ENCODE results near the gene SMNDC1. TPM values are rescaled to one million over a fixed set of nuclear protein-coding genes. Genes with fewer than 3 reads are reported as not detected.
"Not testable (repeated sequence)": the region's sequence is repeated elsewhere in the genome, so short reads cannot be mapped to it uniquely, and the experiment has no call there.

Gene SMNDC1
- polyA plus RNA-seq, 1 donor, result 33.6 TPM

DNA sequence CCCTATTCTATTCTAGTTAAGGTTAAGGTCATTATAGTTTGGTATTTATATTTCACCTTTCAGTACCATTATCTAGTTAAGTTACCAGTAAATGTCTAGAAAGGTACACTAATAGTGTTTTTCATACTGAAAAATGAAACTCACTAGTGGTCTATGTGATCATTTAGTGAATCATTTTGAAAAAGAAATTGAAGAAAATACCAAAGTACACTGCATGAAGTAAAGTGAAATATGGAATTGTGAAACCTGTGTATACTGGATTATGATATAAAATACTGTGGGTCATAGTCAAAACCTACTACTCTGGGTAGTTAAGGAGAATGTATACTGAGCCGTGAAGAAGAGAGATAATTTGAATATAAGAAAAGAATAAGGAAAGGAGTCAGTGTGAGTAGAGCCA lies 53.3 kb downstream of the SMNDC1 start:
- not testable (repeated sequence) for DNase-seq (ENCODE audit: low read depth)

DNA sequence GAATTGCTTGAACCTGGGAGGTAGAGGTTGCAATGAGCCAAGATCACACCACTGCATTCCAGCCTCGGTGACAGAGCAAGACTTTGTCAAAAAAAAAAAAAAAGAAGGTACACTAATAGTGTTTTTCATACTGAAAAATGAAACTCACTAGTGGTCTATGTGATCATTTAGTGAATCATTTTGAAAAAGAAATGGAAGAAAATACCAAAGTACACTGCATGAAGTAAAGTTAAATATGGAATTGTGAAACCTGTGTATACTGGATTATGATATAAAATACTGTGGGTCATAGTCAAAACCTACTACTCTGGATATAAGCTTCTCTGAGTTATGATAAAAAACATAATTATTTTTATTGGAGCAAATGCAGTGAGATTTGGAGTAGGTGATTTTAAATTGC lies 55.2 kb downstream of the SMNDC1 start:
- DNase-seq (ENCODE audit: low read depth), result not testable (repeated sequence)

DNA sequence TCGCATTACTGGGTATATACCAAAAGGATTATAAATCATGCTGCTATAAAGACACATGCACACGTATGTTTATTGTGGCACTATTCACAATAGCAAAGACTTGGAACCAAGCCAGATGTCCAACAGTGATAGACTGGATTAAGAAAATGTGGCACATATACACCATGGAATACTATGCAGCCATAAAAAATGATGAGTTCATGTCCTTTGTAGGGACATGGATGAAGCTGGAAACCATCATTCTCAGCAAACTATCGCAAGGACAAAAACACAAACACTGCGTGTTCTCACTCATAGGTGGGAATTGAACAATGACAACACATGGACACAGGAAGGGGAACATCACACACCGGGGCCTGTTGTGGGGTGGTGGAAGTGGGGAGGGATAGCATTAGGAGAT lies 56.9 kb downstream of the SMNDC1 start:
- not testable (repeated sequence) for DNase-seq (ENCODE audit: low read depth)

DNA sequence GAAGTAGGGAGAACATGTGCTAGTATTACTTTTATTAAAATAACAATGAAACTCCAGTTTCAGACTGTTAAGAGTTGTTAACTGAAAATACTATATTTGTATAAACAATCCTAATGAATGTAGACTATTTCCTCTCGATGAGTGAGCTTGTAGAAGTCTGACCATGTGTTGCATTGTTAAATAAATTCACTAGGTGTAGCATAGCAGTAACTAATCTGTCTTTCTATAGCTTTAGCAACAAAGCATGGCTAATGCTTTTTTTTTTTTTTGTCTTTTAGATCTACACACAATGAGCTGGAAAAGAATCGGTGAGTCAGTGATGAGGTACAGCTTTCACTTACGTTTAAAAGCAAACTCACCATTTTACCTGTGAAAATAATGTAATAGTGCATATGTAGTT lies 60.2 kb downstream of the SMNDC1 start:
- no peak for DNase-seq (ENCODE audit: low read depth)

DNA sequence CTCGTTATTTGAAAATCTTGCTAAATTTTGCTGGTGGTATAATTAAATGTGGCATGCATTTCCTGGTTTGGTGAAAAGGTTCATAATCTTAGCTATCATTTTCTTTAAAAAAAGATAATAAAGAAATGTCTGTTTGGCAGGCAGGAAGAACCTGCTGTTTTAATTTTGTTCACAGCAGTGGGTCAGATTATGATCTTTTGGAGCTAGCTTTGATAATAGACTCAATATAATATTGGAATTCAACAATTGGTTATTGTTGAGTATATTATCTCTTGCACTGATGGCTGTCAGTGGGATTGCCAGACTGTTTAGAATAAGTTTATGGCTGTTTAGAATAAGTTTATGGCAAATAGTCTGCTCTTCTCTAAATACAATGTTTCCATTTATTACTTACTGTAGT lies 62.2 kb downstream of the SMNDC1 start:
- no peak for DNase-seq (ENCODE audit: low read depth)

DNA sequence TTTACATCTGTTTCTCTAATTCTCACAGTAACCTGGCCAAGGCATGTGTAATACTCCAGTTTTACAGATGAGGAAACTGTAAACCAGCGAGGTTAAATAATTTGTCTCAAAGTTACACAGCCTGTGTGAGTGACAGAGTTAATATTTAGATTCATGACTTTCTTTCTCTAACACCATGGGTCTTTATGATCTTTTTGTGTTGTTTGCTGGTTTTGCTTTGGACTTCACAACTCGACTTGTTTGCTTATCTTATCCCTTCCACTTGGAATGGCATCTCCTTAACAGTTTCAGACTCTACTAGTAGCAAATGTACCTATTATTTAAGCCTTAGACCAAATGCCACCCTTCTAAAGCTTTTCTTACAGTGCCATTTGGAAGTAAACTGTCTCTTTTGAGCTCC lies 62.9 kb downstream of the SMNDC1 start:
- DNase-seq (ENCODE audit: low read depth), result no peak

DNA sequence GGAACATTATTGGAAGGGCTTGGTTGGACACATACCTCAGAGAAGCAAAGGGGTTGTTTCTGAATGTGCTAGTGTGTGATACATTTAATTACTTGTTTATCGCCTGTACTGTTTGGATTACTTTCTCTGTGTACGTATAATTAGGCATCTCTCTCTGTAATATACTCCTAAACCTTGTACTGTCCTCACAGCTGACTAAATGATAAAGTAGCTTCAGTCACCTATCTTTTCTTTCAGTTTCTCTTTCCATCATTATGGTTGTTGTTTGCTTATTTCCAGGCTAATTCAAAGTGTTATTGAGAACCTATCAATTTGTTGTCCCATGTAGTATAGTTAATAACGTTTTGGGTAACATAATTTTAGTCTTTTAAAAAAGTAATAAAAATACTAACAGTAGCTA lies 63.3 kb downstream of the SMNDC1 start:
- DNase-seq (ENCODE audit: low read depth), result no peak

Other genes starting within 250 kb of the SMNDC1 start
- 23.3 TPM for gene MXI1, start 97.3 kb downstream of the SMNDC1 start, polyA plus RNA-seq (ENCODE audit: insufficient read length)
- gene DUSP5, start 193.0 kb upstream of the SMNDC1 start, polyA plus RNA-seq (ENCODE audit: insufficient read length), result 2.5 TPM